GM18873 (cell line): ENCODE measurements around the gene PLA1A.
"Not testable (repeated sequence)": the region's sequence is repeated elsewhere in the genome, so short reads cannot be mapped to it uniquely, and the experiment has no call there.

Experiments used
- ATAC-seq: cut with Tn5 transposase; IDR thresholded peaks from one replicate; pipeline ENCODE4 v1.9.1; 2021; ENCODE audit warnings: mild to moderate bottlenecking, moderate library complexity, moderate number of reproducible peaks; ENCODE audit not compliant: unreplicated experiment, low FRiP score

PLA1A gene, protein sequence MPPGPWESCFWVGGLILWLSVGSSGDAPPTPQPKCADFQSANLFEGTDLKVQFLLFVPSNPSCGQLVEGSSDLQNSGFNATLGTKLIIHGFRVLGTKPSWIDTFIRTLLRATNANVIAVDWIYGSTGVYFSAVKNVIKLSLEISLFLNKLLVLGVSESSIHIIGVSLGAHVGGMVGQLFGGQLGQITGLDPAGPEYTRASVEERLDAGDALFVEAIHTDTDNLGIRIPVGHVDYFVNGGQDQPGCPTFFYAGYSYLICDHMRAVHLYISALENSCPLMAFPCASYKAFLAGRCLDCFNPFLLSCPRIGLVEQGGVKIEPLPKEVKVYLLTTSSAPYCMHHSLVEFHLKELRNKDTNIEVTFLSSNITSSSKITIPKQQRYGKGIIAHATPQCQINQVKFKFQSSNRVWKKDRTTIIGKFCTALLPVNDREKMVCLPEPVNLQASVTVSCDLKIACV

DNA sequence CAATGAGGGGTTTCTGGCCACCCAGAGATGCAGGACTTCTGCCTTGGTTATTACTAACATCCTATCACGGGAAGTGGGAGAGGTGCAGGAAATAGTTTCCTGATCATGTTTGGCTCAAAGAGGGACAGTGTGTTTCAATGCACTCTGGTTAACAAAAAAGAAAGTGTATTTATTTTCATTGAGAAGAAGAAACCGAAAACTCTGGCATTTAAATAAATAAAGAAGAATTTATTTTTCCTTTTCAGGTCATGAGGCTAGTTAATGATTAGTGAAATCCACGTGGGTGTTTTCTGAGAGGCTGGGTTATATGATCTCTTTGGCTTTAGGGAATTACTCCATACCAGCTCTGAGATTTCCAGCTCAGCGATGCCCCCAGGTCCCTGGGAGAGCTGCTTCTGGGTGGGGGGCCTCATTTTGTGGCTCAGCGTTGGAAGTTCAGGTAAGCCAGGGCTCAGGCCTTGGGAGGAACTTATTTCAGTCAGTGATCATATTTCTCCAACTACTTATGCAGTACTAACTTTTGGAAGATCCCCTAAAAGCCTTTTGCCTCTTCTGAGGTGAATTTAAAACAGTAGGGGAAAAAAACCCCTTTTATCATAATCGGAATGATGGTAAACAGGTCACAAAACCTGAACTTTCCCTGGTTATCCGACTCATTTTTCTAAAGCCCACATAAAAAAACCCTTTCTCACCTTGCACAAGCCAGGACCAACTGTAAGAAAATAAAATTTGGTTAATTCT, at the start of gene PLA1A:
Gene PLA1A, plus strand, starts transcription at position 338 of the 741 bp plus-strand sequence. Its CDS starts 29 bp downstream, at position 367.
- no peak for ATAC-seq

DNA sequence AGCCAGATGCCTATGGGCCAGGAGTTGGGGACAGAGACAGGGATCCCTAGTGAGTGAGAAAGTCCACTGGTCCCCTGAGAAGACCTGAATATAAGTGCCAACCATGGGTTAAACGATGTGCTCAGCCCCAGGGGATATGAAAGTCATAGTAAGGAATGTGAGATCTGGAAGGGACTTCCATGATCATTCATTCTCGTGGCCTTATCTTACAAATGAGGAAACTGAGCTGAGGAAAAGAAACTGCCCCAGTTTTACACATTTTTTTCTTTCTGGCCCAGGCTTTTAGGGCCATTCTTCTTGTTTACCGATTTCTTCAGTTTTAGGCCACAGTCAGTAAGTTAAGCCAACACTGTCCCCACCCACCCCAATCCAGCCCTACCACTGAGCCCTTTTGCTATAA, 49.3 kb upstream of the PLA1A start:
- ATAC-seq: no peak

DNA sequence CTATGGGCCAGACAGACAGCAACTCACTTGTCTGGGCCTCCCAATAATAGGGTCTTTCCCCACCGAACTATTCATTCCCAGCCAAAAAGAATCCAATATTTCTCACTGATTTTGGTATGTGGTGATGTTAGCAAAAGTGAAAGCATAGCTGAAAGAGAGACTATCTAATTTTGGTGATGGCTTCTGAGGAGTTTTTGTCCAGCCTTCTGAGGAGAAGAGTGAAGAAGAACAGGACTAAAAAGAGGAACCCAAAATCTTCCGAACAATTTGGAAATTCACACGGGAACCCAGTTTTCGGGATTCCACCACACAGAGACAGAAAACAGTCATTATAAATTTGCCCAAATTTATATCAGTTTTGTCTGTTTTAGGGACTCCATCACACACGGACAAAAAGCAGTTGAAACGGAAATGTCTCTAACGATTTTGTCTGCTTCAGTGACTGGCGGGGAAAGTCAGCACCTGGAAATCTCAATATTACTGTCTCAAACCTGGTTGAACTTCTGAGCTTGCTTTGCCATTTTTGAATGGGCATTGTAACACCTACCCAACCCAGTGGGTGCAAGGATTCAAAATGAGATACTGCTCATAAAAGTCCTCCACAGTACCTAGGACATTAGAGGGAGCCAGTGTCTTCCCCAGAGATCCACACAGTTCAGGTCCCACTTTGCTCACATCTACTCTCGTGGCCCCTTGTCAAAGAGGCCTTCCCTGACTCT, 47.3 kb upstream of the PLA1A start:
- ATAC-seq: no peak

DNA sequence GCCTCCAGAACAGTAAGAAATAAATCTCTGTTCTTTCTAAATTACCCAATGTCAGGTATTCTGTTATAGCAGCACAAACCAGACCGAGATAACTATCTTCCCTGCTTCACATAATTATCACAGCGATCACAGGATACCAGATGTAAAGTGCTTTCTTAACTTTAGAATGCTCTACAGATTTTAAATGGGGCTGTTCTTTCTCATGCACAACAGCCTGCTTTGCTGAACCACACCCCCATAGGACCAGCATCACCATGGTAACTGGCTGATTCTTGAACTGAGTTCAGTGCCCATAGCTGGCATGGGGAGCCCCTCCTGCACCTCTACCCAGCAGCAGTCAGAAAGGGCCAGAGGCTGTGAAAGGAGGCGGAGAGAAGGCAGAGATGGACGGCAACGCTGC, 46.1 kb upstream of the PLA1A start:
- no peak for ATAC-seq

DNA sequence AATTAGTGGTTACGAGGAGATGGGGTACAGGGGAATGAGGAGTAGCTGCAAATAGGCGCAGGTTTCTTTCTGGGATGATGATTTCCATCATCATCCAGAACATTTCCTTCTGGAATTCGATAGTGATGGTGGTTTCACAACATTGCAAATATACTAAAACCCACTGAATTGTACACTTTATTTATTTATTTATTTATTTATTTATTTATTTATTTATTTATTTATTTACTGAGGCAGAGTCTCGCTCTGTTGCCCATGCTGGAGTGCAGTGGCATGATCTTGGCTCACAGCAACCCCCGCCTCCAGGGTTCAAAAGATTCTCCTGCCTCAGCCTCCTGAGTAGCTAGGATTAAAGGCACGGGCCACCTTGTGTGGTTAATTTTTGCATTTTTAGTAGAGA, 44.8 kb upstream of the PLA1A start:
- ATAC-seq: not testable (repeated sequence)

DNA sequence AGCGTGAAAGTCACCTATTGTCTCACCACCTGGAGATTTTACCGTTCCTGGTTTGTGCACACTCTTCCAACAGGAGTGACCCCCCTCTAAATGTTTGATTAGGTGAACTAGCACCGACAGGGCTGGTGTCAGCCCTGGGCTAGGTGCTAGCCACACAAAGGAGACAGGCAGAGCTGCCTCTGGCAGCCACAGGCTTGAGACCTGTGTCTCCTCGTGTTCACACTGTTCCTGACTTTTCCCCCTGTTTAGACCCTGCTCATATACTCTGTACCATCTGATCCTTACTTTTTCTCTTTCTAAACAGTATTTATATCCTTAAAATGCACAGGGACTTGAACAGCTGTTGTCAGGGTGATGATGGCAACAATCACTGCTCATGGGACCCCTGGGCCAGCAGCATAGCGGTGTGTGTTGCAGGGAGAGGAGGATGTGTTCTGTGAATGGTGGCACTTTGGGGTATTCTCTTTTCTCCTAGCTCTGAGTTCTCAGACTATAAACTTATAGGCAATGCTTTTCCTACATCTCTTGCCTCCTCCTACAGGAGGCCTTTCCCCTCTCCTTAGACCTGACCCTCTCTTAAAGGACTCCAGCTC, 43.8 kb upstream of the PLA1A start:
- no peak for ATAC-seq

DNA sequence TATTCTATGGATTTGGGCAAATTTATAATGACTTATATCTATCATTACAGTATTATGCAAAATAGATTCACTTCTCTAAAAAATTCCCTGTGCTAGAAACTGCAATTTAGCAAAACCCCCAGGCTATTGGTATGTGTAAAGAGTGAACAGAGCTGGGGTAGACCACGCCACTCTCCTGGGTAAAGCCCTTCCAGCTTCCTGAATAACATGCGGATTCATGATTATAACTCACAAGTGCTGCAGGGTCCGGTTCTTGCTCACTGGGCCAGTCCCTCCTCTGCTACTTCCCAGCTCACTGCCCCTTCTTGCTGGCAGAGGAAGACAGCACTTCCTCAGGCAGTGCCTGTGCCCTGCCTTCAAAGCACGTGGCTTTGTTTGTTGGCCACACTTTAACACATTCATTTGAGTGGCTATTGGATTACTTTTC, 42.4 kb upstream of the PLA1A start:
- no peak for ATAC-seq

DNA sequence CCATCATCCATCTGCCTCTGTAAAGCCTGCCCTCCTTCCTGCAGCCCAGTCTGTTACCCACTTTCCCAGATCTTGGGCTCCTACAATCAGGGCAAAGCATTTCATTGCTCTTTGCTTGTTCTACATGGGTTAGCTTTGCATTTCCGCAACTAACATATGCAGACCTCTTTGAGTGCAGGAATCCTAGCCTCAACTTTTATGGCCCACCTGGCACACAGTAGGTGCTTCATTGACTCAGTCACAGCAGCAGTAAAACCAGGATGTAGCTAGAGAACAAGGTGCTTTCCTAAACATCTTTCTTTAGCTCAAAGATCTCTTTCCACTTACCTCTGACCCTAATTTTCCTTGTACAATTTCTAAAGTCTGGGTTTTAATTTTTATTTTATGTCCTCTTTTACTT, 41.8 kb upstream of the PLA1A start:
- no peak for ATAC-seq

DNA sequence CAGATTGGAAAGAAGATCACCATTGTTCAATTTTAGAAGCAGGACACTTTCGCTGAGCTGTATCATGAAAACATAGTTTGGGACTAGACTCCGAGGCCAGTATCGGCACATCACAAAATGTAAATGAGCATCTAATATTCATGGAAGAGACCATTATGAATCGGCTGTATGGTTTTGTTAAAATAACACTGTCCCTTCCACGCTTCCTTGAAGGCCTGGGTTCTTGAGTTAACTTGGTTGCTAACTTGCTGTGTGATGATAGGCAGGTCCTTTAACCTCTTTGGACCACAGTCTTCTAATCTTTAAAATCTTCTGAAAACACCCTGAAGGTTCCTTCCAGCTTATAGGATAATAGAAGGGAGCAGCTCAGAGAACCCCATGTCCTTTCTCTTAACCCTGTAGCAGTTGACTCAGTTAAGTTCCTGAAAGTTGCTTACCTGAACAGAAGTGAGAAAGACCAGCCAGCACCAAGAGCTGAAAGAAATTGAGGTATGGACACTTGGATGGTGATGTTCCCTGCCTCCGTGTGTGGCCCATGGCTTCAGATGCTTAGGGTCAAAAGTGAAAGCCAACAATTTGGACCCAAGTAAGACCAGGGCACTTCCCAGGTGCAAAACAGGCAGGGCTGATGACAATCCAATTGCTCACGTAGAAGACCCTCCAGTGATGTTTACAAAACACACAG, 40.4 kb upstream of the PLA1A start:
- no peak for ATAC-seq

DNA sequence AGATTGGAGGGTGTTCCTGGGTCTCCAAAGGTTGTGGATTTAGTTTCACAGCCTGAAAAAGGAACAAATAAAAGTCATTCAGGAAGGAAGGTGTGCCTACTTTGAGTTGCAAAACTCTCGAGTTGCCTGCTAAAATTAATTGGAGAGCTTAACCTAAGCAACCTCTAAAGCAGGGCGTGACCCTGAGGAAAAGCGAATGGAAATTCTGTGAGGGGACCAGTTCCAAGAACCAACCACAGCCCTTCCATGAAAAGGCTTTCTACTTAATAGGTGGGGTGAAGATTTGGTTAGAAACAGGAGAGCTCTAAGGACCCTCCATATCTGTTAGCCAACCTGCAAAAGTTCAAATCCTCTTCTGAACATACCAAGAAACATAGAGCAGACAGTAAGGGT, 39.8 kb upstream of the PLA1A start:
- no peak for ATAC-seq

DNA sequence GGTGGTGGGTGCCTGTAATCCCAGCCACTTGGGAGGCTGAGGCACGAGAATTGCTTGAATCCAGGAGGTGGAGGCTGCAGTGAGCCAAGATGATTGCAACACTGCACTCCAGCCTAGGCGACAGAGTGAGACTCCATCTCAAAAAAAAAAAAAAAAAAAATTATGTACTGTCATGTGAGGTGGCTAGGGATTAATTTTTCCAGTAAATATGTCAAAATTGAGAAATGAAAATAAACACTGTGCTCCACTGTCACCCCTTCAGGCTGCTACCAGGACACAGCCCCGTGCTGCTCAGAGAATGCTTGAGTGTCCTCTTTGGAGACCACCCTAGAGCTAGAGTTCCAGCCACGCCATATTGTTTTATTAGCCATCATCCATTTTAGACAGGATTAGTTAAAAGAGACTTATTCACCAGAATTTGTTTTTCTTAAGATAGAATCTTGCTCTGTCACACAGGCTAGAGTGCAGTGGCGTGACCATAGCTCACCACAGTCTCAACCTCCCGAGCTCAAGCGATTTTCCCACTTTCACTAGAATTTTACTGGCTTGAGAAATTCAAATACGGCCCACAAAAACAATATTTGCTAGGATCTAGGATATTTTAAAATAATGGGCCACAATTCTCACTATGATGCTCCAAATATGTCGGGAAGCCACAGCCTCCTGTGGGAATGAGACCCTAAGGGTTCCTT, 38.9 kb upstream of the PLA1A start:
- no peak for ATAC-seq

DNA sequence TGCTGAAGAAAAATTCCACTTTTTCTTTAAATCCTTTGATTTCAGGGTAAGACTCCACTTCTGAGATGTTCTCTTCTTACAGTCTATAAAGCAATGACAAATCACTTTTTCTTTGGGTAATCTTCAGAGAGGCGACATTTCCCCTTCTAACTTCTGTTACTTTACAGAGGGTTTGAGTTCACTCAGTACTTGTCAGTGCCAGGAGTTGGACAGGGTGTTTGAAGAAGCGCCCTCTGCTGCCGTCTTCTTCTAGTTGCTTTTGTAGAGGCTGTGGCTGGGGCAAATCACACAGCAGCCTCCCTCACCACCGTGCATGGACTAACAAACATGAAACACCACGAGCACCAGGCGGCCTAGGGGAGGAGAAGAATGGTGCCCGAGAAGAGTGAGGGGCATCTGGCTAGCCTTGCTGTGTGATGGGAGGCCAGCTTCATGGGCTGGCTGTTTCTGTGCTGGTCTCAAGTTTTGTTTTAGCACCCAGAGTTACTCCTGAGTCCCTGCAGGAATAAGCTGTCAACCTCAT, 38.2 kb upstream of the PLA1A start, which contains the start of gene CD80:
Gene CD80, minus strand, starts transcription at position 174 of the 523 bp plus-strand sequence. CDS start 1,886 bp downstream, outside the sequence.
- peak; percentile 48 for ATAC-seq

DNA sequence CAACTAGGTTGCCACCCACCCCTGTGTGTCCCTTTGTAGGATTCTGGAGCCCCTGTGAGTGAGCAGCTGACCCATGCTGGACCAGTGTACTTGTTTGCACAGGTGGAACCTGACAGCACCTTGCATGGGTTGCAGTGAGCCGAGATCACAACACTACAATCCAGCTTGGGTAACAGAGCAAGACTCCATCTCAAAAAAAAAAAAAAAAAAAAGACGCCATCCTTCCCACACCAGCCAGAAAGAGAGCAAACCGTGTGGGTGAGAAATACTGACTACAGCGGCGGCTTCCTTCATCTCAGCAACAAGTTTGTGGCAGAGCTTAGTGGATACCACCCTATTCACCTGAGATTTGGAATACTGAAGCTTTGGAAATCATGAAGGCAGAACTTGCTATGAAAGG, 37.5 kb upstream of the PLA1A start:
- ATAC-seq: no peak

DNA sequence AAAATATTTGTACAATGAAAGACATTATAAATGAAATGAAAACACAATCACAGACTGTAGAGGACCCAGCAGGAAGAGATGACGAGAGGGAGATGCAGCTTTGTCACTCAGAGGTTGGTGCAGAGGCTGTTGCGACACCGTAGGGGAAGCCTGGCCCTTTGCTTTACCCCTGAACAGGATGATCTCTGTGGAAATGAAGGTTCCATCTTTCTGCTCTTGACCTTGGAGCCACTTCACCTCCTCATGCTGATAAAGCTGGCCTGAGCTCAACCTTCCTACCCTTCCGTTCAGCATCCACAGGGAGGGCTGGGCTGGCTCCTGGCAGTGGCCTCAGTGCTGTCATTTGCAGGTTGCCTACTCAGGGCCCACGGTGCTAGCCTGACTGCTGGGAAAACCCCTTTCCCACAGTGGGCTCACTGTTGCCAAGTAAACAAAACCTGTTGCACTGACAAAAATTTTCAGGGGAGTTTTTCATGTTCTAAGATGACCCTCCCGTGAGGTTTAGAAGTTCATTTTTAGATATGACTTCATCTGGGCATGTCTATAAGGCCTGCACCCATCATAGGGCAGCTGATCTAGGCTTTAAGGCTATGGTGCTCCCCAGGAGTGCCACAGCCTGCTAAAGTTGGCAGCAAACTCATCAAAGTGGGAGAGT, 35.3 kb upstream of the PLA1A start:
- peak; percentile 81 for ATAC-seq

DNA sequence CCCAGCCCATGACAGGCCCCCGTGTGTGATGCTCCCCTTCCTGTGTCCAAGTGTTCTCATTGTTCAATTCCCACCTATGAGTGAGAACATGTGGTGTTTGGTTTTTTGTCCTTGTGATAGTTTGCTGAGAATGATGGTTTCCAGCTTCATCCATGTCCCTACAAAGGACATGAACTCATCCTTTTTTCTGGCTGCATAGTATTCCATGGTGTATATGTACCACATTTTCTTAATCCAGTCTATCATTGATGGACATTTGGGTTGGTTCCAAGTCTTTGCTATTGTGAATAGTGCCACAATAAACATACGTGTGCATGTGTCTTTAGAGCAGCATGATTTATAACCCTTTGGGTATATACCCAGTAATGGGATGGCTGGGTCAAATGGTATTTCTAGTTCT, 34.4 kb upstream of the PLA1A start:
- ATAC-seq: not testable (repeated sequence)

DNA sequence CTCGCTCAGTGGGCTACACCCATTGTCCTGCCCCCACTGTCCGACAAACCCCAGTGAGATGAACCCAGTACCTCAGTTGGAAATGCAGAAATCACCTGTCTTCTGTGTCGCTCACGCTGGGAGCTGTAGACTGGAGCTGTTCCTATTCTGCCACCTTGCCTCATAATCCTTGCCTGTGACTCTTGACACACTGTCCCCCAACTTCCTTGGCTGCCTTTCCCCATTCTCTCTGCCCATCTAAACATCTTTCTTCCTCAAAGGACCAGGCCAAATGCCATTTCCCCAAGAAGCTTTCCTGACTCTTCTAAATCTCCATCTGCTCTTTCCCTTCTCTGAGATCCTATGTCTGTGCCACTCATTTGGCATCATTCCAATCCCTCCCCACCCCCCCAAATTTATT, 28.5 kb upstream of the PLA1A start:
- ATAC-seq: no peak

DNA sequence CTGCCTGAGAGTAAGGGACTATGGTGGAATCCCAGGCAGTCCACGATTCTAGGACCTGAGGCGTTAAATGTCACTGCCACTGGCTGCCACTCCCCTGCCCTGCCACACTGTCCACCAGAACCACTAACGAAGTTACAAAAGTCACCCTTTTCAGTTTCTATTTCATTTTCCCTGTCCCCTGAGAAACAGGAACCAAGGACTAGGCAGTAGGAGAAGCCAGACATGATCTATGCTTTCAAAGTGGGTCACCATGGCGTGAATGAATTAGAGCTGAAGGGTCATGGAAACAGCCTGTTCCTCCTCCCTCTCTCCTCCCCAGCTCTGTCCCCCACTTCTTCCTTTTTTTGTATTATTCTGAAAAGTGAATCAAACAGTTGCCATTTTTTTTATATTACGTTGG, 27.5 kb upstream of the PLA1A start:
- no peak for ATAC-seq

DNA sequence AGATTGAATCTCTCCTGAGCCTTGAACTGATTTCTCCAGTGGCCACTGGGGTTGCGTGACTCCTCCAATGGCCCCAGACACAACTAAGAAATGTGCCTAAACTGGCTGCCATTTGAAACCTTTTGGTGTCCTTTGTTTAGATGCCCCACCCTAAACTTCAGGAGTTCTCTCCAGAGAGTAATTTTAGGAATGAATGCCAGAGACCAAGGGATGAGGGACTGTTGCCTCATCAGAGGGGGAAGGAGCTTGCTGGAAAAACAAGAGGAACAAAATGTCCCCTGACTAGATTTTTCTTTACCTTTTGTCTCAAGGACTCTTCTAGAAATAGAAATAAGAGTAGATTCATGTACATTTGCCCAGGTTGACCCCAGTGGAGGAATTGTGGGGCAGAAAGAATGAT, 26.5 kb upstream of the PLA1A start:
- ATAC-seq: no peak

DNA sequence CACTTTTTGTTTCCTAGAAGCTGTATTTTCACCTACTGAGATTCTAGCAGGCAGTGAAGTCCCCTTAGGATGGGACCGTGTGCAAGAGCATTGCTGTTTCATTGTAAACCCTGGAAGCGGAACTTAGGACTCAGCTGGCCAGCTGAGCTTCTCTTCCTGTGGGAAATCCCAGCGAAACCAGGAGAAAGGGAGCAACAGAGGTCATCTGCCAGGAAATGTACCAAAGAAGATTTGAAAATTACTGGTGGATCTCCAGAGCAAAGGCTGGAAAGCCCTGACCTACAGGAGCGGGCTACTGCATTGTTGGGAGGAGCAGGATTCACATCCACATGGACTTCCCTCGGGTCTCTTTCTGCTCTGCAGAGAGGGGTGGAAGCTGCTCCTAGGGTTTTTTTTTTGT, 26.0 kb upstream of the PLA1A start:
- no peak for ATAC-seq
